ENCODE data around the gene GALP.

DNA sequence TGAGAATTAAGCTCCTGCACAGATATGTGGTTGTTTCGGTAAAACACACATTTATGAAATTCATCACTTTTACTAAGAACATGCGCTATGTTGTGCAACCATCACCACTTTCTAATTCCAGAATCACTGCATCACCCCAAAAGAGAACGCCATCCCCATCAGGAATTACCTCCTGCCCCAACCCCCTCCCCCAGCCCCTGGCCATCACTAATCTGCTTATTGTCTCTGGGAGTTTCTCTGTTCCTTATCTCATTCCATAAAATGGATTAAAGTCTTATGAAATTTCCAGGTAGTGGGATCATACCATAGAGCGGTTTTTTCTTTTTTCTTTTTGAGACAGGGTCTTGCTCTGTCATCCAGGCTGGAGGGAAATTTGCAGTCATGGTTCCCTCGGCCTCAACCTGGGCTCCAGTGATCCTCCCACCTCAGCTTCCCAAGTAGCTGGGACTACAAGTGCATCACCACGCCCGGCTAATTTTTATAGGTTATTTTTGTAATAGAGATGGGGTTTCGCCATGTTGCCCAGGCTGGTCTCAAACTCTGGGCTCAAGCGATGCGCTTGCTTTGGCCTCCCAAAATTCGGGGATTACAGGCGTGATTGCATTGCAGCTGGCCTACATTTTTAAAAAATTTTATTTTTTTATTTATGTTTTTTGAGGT, 18.3 kb downstream of the GALP start:
- no peak for TF ChIP-seq POLR2A (IDR thresholded peaks at IDR 0.05)
- TF ChIP-seq, protein P1, sequence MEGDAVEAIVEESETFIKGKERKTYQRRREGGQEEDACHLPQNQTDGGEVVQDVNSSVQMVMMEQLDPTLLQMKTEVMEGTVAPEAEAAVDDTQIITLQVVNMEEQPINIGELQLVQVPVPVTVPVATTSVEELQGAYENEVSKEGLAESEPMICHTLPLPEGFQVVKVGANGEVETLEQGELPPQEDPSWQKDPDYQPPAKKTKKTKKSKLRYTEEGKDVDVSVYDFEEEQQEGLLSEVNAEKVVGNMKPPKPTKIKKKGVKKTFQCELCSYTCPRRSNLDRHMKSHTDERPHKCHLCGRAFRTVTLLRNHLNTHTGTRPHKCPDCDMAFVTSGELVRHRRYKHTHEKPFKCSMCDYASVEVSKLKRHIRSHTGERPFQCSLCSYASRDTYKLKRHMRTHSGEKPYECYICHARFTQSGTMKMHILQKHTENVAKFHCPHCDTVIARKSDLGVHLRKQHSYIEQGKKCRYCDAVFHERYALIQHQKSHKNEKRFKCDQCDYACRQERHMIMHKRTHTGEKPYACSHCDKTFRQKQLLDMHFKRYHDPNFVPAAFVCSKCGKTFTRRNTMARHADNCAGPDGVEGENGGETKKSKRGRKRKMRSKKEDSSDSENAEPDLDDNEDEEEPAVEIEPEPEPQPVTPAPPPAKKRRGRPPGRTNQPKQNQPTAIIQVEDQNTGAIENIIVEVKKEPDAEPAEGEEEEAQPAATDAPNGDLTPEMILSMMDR (IDR thresholded peaks at IDR 0.05): no peak
